IMR-90 (cell line): ENCODE measurements around the gene DAB1. TPM values are rescaled to one million over a fixed set of nuclear protein-coding genes. Genes with fewer than 3 reads are reported as not detected.

Source experiments
- ATAC-seq: fragments of 200-7000 bp; cut with Tn5 transposase; 2 replicates; pipeline ENCODE4 v1.9.1; 2020; ENCODE audit warnings: low read depth, mild to moderate bottlenecking, moderate library complexity
- BruUV-seq: library from RNA; stranded (reverse); fragments of 400-500 nt; replicated peaks from 2 replicates; lab custom pipeline; 2021; lab: Mats Ljungman, UMichigan
- CTCF ChIA-PET: fragments of 300-600 bp; formaldehyde crosslinking; extraction: SDS; loops from one replicate; lab custom pipeline; 2021; ENCODE audit warnings: antibody characterized with exemption; lab: Yijun Ruan, JAX
- POLR2A ChIA-PET: fragments of 300-600 bp; sonication (Branson Sonifier 250); formaldehyde crosslinking; loops from one replicate; lab custom pipeline; 2022; ENCODE audit warnings: antibody characterized with exemption; ENCODE audit not compliant: unreplicated experiment; lab: Charles Lee
- DNase-seq: peaks from one replicate; pipeline ENCODE4 v3.0.0; 2013
- H2AFZ ChIP-seq: replicated peaks from 2 replicates; pipeline ENCODE3; 2013; ENCODE audit warnings: low read length, mild to moderate bottlenecking; ENCODE audit not compliant: poor library complexity
- H2AK5ac ChIP-seq: 2 replicates; pipeline ENCODE4 v1.6.1; 2013; ENCODE audit warnings: low read depth, low read length, inconsistent platforms
- H2AK9ac ChIP-seq: replicated peaks from 2 replicates; pipeline ENCODE3; 2013; ENCODE audit warnings: mild to moderate bottlenecking, low read depth, low read length, moderate library complexity; ENCODE audit not compliant: poor library complexity
- H2BK120ac ChIP-seq: 2 replicates; pipeline ENCODE4 v1.6.1; 2013; ENCODE audit warnings: low read depth, low read length, inconsistent platforms
- H2BK15ac ChIP-seq: 3 replicates; pipeline ENCODE4 v1.6.1; 2013; ENCODE audit warnings: low read depth, low read length, inconsistent platforms
- H2BK20ac ChIP-seq: 2 replicates; pipeline ENCODE4 v1.6.1; 2013; ENCODE audit warnings: low read depth, mild to moderate bottlenecking, inconsistent platforms, low read length, moderate library complexity
- H2BK5ac ChIP-seq: 2 replicates; pipeline ENCODE4 v1.6.1; 2013; ENCODE audit warnings: mild to moderate bottlenecking, low read depth, low read length, inconsistent platforms; ENCODE audit not compliant: poor library complexity, severe bottlenecking
- H3K14ac ChIP-seq: replicated peaks from 2 replicates; pipeline ENCODE4 v1.6.1; 2013; ENCODE audit warnings: low read depth, low read length, inconsistent platforms
- H3K18ac ChIP-seq: 2 replicates; pipeline ENCODE4 v1.6.1; 2013; ENCODE audit warnings: low read depth, low read length, control low read depth
- H3K23ac ChIP-seq: 2 replicates; pipeline ENCODE4 v1.6.1; 2013; ENCODE audit warnings: low read depth, low read length, inconsistent platforms
- H3K27ac ChIP-seq: 2 replicates; pipeline ENCODE4 v1.5.1; 2013; ENCODE audit warnings: mild to moderate bottlenecking, control low read depth, low read length; ENCODE audit not compliant: insufficient read depth
- H3K27me3 ChIP-seq: 2 replicates; pipeline ENCODE4 v1.6.1; 2013; ENCODE audit warnings: low read length; ENCODE audit not compliant: control insufficient read depth, insufficient read depth
- H3K36me3 ChIP-seq: 2 replicates; pipeline ENCODE4 v1.6.1; 2013; ENCODE audit warnings: low read length, mixed read lengths; ENCODE audit not compliant: control insufficient read depth, insufficient read depth
- H3K4ac ChIP-seq: 2 replicates; pipeline ENCODE4 v1.6.1; 2013; ENCODE audit warnings: low read depth, low read length, inconsistent platforms
- H3K4me1 ChIP-seq: 2 replicates; pipeline ENCODE4 v1.6.1; 2013; ENCODE audit warnings: low read length, mixed read lengths; ENCODE audit not compliant: control insufficient read depth, insufficient read depth
- H3K4me2 ChIP-seq: 2 replicates; pipeline ENCODE4 v1.6.1; 2013; ENCODE audit warnings: low read depth, mild to moderate bottlenecking, control low read depth, low read length, moderate library complexity
- H3K4me3 ChIP-seq: 2 replicates; pipeline ENCODE4 v1.5.1; 2013; ENCODE audit warnings: low read depth, mild to moderate bottlenecking, control low read depth, low read length, moderate library complexity; ENCODE audit not compliant: insufficient read depth
- H3K56ac ChIP-seq: 2 replicates; pipeline ENCODE4 v1.6.1; 2013; ENCODE audit warnings: low read length, inconsistent platforms; ENCODE audit not compliant: insufficient read depth; ENCODE audit errors: extremely low read depth
- H3K79me1 ChIP-seq, 2 experiments: 2 replicates each; pipeline ENCODE4 v1.6.1; 2013; ENCODE audit warnings: low read length in 2 of 2, inconsistent platforms in 1 of 2, low read depth in 1 of 2
- H3K9ac ChIP-seq: 2 replicates; pipeline ENCODE4 v1.6.1; 2013; ENCODE audit warnings: low read depth, low read length, control low read depth
- H3K9me1 ChIP-seq: 2 replicates; pipeline ENCODE4 v1.6.1; 2013; ENCODE audit warnings: low read length, inconsistent platforms; ENCODE audit not compliant: insufficient read depth
- H3K9me3 ChIP-seq: 2 replicates; pipeline ENCODE4 v1.6.1; 2013; ENCODE audit warnings: low read length; ENCODE audit not compliant: control insufficient read depth, insufficient read depth
- H4K20me1 ChIP-seq: 2 replicates; pipeline ENCODE4 v1.6.1; 2013; ENCODE audit warnings: low read length, inconsistent platforms; ENCODE audit not compliant: insufficient read depth
- H4K5ac ChIP-seq: 2 replicates; pipeline ENCODE4 v1.6.1; 2013; ENCODE audit warnings: mild to moderate bottlenecking, low read depth, low read length, control low read depth
- H4K8ac ChIP-seq, 2 experiments: 2 replicates each; pipeline ENCODE4 v1.6.1; 2013; ENCODE audit warnings: low read depth in 2 of 2, low read length in 2 of 2, control low read depth in 1 of 2, inconsistent platforms in 1 of 2
- H4K91ac ChIP-seq: 2 replicates; pipeline ENCODE4 v1.6.1; 2013; ENCODE audit warnings: low read depth, low read length, inconsistent platforms; ENCODE audit not compliant: insufficient read depth
- BHLHE40 ChIP-seq: fragments of 150-350 bp; IDR thresholded peaks from 2 replicates; pipeline ENCODE4 v1.6.1; 2016; ENCODE audit warnings: mild to moderate bottlenecking, low read depth, low read length
- CEBPB ChIP-seq: IDR thresholded peaks from 2 replicates; pipeline ENCODE4 v1.6.1; 2012; ENCODE audit warnings: low read depth, low read length, improper control_type of control experiment
- CHD1 ChIP-seq: IDR thresholded peaks from 2 replicates; pipeline ENCODE4 v1.6.1; 2012; ENCODE audit warnings: low read depth, low read length, improper control_type of control experiment
- CTCF ChIP-seq: conservative IDR thresholded peaks from 2 replicates; pipeline ENCODE4 v1.5.1; 2012; ENCODE audit warnings: mild to moderate bottlenecking, low read depth, low read length, improper control_type of control experiment
- ELK1 ChIP-seq: fragments of 150-350 bp; IDR thresholded peaks from 2 replicates; pipeline ENCODE4 v1.6.1; 2016; ENCODE audit warnings: low read depth, mild to moderate bottlenecking, low read length, moderate library complexity, borderline replicate concordance
- FOS ChIP-seq: fragments of 150-350 bp; IDR thresholded peaks from 2 replicates; pipeline ENCODE4 v1.6.1; 2016; ENCODE audit warnings: low read depth, low read length
- MAFK ChIP-seq: IDR thresholded peaks from 2 replicates; pipeline ENCODE4 v1.6.1; 2012; ENCODE audit warnings: low read depth, low read length, improper control_type of control experiment
- MAZ ChIP-seq: IDR thresholded peaks from 2 replicates; pipeline ENCODE4 v1.6.1; 2012; ENCODE audit warnings: low read depth, mild to moderate bottlenecking, low read length, improper control_type of control experiment, moderate library complexity, borderline replicate concordance
- MXI1 ChIP-seq: IDR thresholded peaks from 2 replicates; pipeline ENCODE4 v1.6.1; 2012; ENCODE audit warnings: low read depth, mild to moderate bottlenecking, low read length, moderate library complexity, borderline replicate concordance
- NFE2L2 ChIP-seq: fragments of 150-350 bp; IDR thresholded peaks from 2 replicates; pipeline ENCODE4 v1.6.1; 2016; ENCODE audit warnings: low read depth, mild to moderate bottlenecking, low read length
- POLR2A ChIP-seq: IDR thresholded peaks from 2 replicates; pipeline ENCODE4 v1.6.1; 2012; ENCODE audit warnings: mild to moderate bottlenecking, low read depth, low read length
- RAD21 ChIP-seq: IDR thresholded peaks from 2 replicates; pipeline ENCODE4 v1.6.1; 2012; ENCODE audit warnings: low read length, improper control_type of control experiment
- RCOR1 ChIP-seq: IDR thresholded peaks from 2 replicates; pipeline ENCODE4 v1.6.1; 2012; ENCODE audit warnings: mild to moderate bottlenecking, low read length, improper control_type of control experiment; ENCODE audit not compliant: insufficient replicate concordance
- RFX5 ChIP-seq: IDR thresholded peaks from 2 replicates; pipeline ENCODE4 v1.8.0; 2012; ENCODE audit warnings: low read depth, mild to moderate bottlenecking, low read length, moderate library complexity
- SMC3 ChIP-seq: fragments of 150-350 bp; IDR thresholded peaks from 2 replicates; pipeline ENCODE4 v1.6.1; 2016; ENCODE audit warnings: low read depth, mild to moderate bottlenecking, antibody characterized with exemption, low read length, moderate library complexity
- WGBS, 2 experiments: methylation state at CpG; one replicate each; pipeline versions ENCODE4 v1.1.5 to v1.1.7; 2013; ENCODE audit warnings: missing lambda C conversion rate in 2 of 2; ENCODE audit not compliant: insufficient read length in 1 of 2; ENCODE audit errors: extremely low coverage in 2 of 2; 5-methylcytosine and 5-hydroxymethylcytosine counted together
- dilution Hi-C: fragments of 300-500 bp; cut with HindIII; formaldehyde crosslinking; loops from one replicate; pipeline ENCODE4 v1.14.3; 2018; ENCODE audit warnings: low sequenced_read_pairs; ENCODE audit not compliant: unreplicated experiment
- in situ Hi-C: fragments of 300-500 bp; cut with MboI; formaldehyde crosslinking; loops from 3 replicates; pipeline ENCODE4 v1.14.3; 2019; ENCODE audit warnings: low sequenced_read_pairs, inconsistent platforms, mixed read lengths
- intact Hi-C: fragments of 100-400 bp; cut with micrococcal nuclease; formaldehyde crosslinking; loops from 2 replicates; pipeline ENCODE4 v1.10.0; 2022
- polyA plus RNA-seq, 3 experiments: library from polyadenylated mRNA; depleted of rRNA; stranded (reverse); fragments of >200 nt; gene quantifications; 2 replicates each; pipeline ENCODE4 v1.2.3, GENCODE V29; 2012; ENCODE audit warnings: low replicate concordance in 1 of 3
- total RNA-seq: library from RNA; depleted of rRNA; stranded (reverse); fragments of >200 nt; gene quantifications from 2 replicates; pipeline ENCODE4 v1.2.3, GENCODE V29; 2012
- TF ChIP-seq, protein P1 (sequence below): fragments of 150-350 bp; IDR thresholded peaks from 2 replicates; pipeline ENCODE4 v1.6.1; 2017; ENCODE audit warnings: mild to moderate bottlenecking, antibody characterized with exemption, low read length, low read depth

Gene DAB1
- total and polyA plus RNA-seq, 2 of the 4 experiments (the other 2 are of a cell fraction), result 0.18 to 0.41 TPM

- ATAC-seq (no peak), DNase-seq (no peak)
- Histone ChIP-seq H3K27me3 (no peaks in the 10 kb centered on the region), H2AK5ac (no peak overlapping the region), H3K4me1 (peaks cover 3% of the 10 kb centered on the region), H3K18ac (no peak overlapping the region), H4K8ac (no peak overlapping the region), H3K4me3 (no peak overlapping the region), H3K56ac (no peak overlapping the region), H2BK5ac (no peak overlapping the region), H3K14ac (no peak overlapping the region), H3K4me2 (no peak overlapping the region), H3K9me1 (no peaks in the 10 kb centered on the region; the same call in 1 of the 2 replicates), H2BK15ac (no peak overlapping the region), H4K20me1 (no peaks in the 10 kb centered on the region), H3K9me3 (no peaks in the 10 kb centered on the region), H3K9ac (no peak overlapping the region), H4K5ac (no peak overlapping the region), H2AK9ac (no peak overlapping the region), H3K4ac (no peak overlapping the region), H3K27ac (no peak overlapping the region), H2AFZ (no peak overlapping the region), H3K79me1 (no peaks in the 10 kb centered on the region), H4K91ac (no peak overlapping the region), H3K23ac (no peak overlapping the region), H2BK20ac (no peak overlapping the region), H3K36me3 (no peaks in the 10 kb centered on the region), H2BK120ac (no peak overlapping the region)
- in situ Hi-C loops (no loop called here), dilution Hi-C loops (no loop called here), intact Hi-C loops (no loop called here)
- ChIA-PET POLR2A (no interaction called here), CTCF (interaction anchor here (1.2 kb wide), 1 partner anchor 13 kb away, joined by 8 read pairs; no protein-coding TSS in a partner anchor)
- WGBS, 2 experiments, result 77% methylated on average over 3 of the region's 3 CpGs; no CpG with 5 or more reads in 1 of the 2 experiments
- no peak for TF ChIP-seq CHD1
- TF ChIP-seq BHLHE40, result no peak
- TF ChIP-seq SMC3, result no peak
- no peak for TF ChIP-seq MXI1
- no peak for TF ChIP-seq RCOR1
- TF ChIP-seq RAD21, result no peak
- TF ChIP-seq, protein P1, sequence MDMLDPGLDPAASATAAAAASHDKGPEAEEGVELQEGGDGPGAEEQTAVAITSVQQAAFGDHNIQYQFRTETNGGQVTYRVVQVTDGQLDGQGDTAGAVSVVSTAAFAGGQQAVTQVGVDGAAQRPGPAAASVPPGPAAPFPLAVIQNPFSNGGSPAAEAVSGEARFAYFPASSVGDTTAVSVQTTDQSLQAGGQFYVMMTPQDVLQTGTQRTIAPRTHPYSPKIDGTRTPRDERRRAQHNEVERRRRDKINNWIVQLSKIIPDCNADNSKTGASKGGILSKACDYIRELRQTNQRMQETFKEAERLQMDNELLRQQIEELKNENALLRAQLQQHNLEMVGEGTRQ, result no peak
- no peak for TF ChIP-seq FOS
- TF ChIP-seq MAZ, result no peak
- TF ChIP-seq CEBPB, result no peak
- TF ChIP-seq ELK1, result no peak
- no peak for TF ChIP-seq CTCF
- no peak for TF ChIP-seq RFX5
- no peak for TF ChIP-seq NFE2L2
- TF ChIP-seq MAFK, result no peak
- TF ChIP-seq POLR2A, result no peak
- BruUV-seq, result no TSS peak
These were observed 39.5 kb upstream of the DAB1 start for GRCh38 chr1:57463343-57463742.
